RWPE2 (cell line): ENCODE data around the gene HHIPL1.

ENCODE experiments used
- ATAC-seq: fragments of 200-7000 bp; cut with Tn5 transposase; 3 replicates; pipeline ENCODE4 v1.9.1; 2021; ENCODE audit warnings: low read depth
- DNase-seq: peaks from one replicate; pipeline ENCODE4 v3.0.0-alpha.2; 2020; ENCODE audit warnings: low spot score
- H3K27ac ChIP-seq: fragments of 450-650 bp; 2 replicates; pipeline ENCODE4 v1.5.1; 2017; ENCODE audit warnings: mild to moderate bottlenecking; ENCODE audit not compliant: poor library complexity, severe bottlenecking
- H3K27me3 ChIP-seq: fragments of 250-450 bp; sonication (Bioruptor Pico); 2 replicates; pipeline ENCODE4 v1.5.1; 2021; ENCODE audit warnings: mild to moderate bottlenecking, moderate library complexity; ENCODE audit not compliant: insufficient read depth, poor library complexity, severe bottlenecking
- H3K36me3 ChIP-seq: fragments of 250-450 bp; sonication (Bioruptor Pico); 2 replicates; pipeline ENCODE4 v1.5.1; 2020; ENCODE audit warnings: low read depth, mild to moderate bottlenecking, moderate library complexity
- H3K4me1 ChIP-seq: fragments of 250-450 bp; sonication (Bioruptor Pico); 2 replicates; pipeline ENCODE4 v1.5.1; 2021; ENCODE audit warnings: mild to moderate bottlenecking, moderate library complexity; ENCODE audit not compliant: insufficient read depth, poor library complexity, severe bottlenecking
- H3K4me3 ChIP-seq: fragments of 250-450 bp; sonication (Bioruptor Pico); 2 replicates; pipeline ENCODE4 v1.5.1; 2021; ENCODE audit warnings: mild to moderate bottlenecking, moderate library complexity; ENCODE audit not compliant: severe bottlenecking
- H3K9me3 ChIP-seq: fragments of 250-450 bp; sonication (Bioruptor Pico); 2 replicates; pipeline ENCODE4 v1.5.1; 2021; ENCODE audit warnings: mild to moderate bottlenecking, moderate library complexity; ENCODE audit not compliant: severe bottlenecking
- CTCF ChIP-seq: fragments of 450-650 bp; IDR thresholded peaks from one replicate; pipeline ENCODE4 v1.5.1; 2017; ENCODE audit warnings: mild to moderate bottlenecking, moderate library complexity; ENCODE audit not compliant: poor library complexity, severe bottlenecking

Gene HHIPL1

GRCh38 chr14:99662846-99663245, 17.9 kb downstream of the HHIPL1 start:
- no peaks in the 10 kb centered on the region for H3K9me3 ChIP-seq
- no peak for DNase-seq
- peaks cover 35% of the 10 kb centered on the region for H3K27me3 ChIP-seq
- H3K4me1 ChIP-seq: no peaks in the 10 kb centered on the region
- H3K36me3 ChIP-seq: no peaks in the 10 kb centered on the region
- ATAC-seq: no peak
- H3K4me3 ChIP-seq: no peak overlapping the region
- no peak overlapping the region for H3K27ac ChIP-seq
- TF ChIP-seq CTCF: no peak

GRCh38 chr14:99663386-99664057, 18.6 kb downstream of the HHIPL1 start:
- Histone ChIP-seq H3K36me3 (no peaks in the 10 kb centered on the region), H3K9me3 (no peaks in the 10 kb centered on the region), H3K27me3 (peaks cover 28% of the 10 kb centered on the region), H3K27ac (no peak overlapping the region), H3K4me1 (no peaks in the 10 kb centered on the region), H3K4me3 (no peak overlapping the region)
- DNase-seq: no peak
- ATAC-seq: no peak
- TF ChIP-seq CTCF: no peak

- no peak for ATAC-seq
- no peak for TF ChIP-seq CTCF
These were observed 19.4 kb downstream of the HHIPL1 start for GRCh38 chr14:99664058-99664936.

GRCh38 chr14:99664937-99665273, 20.0 kb downstream of the HHIPL1 start:
- H3K4me3 ChIP-seq: no peak overlapping the region
- DNase-seq: no peak
- H3K9me3 ChIP-seq: no peaks in the 10 kb centered on the region
- no peak overlapping the region for H3K27ac ChIP-seq
- TF ChIP-seq CTCF: no peak
- no peaks in the 10 kb centered on the region for H3K36me3 ChIP-seq
- H3K4me1 ChIP-seq: no peaks in the 10 kb centered on the region
- no peak for ATAC-seq
- peaks cover 16% of the 10 kb centered on the region for H3K27me3 ChIP-seq

More at GRCh38 chr14:99664058-99664936, 19.4 kb downstream of the HHIPL1 start:
- DNase-seq: no peak
- H3K4me1 ChIP-seq: no peaks in the 10 kb centered on the region
- H3K27ac ChIP-seq: no peak overlapping the region
- H3K27me3 ChIP-seq: peaks cover 20% of the 10 kb centered on the region
- no peaks in the 10 kb centered on the region for H3K36me3 ChIP-seq
- H3K9me3 ChIP-seq: no peaks in the 10 kb centered on the region
- H3K4me3 ChIP-seq: no peak overlapping the region

GRCh38 chr14:99666533-99666932, 21.6 kb downstream of the HHIPL1 start:
- no peaks in the 10 kb centered on the region for H3K4me1 ChIP-seq
- TF ChIP-seq CTCF: no peak
- peaks cover 1% of the 10 kb centered on the region for H3K27me3 ChIP-seq
- DNase-seq (no peak), ATAC-seq (no peak)
- H3K9me3 ChIP-seq: no peaks in the 10 kb centered on the region
- H3K36me3 ChIP-seq: no peaks in the 10 kb centered on the region
- no peak overlapping the region for H3K27ac ChIP-seq
- H3K4me3 ChIP-seq: no peak overlapping the region
